HepG2 (cell line): ENCODE measurements around the gene VAMP5. TPM values are rescaled to one million over a fixed set of nuclear protein-coding genes. Genes with fewer than 3 reads are reported as not detected.

Source experiments
- BRCA1 ChIP-seq: sonication (generic); formaldehyde crosslinking; IDR thresholded peaks from 2 replicates; pipeline ENCODE4 v1.4.0; 2020; ENCODE audit warnings: missing genetic modification reagents
- FOXA1 ChIP-seq, 2 experiments: fragments of 450-650 bp in 1 of 2; sonication (generic) in 1 of 2; formaldehyde crosslinking in 1 of 2; IDR thresholded peaks; 2 replicates each; pipeline versions ENCODE4 v1.4.0 to v1.6.1; 2016 to 2020; ENCODE audit warnings: missing genetic modification reagents in 1 of 2
- GPN1 ChIP-seq: sonication (generic); formaldehyde crosslinking; IDR thresholded peaks from 2 replicates; pipeline ENCODE4 v1.5.1; 2020; ENCODE audit warnings: missing genetic modification reagents, borderline replicate concordance
- MBNL3 ChIP-seq: fragments of 250-450 bp; sonication (Bioruptor Pico); conservative IDR thresholded peaks from 2 replicates; pipeline ENCODE4 v1.8.0; 2022; ENCODE audit warnings: mild to moderate bottlenecking, inconsistent platforms
- POLR2A ChIP-seq, 2 experiments: IDR thresholded peaks; 2 replicates each; pipeline ENCODE4 v1.6.1; 2011; ENCODE audit warnings: low read depth in 2 of 2, low read length in 2 of 2, mild to moderate bottlenecking in 1 of 2, moderate library complexity in 1 of 2; ENCODE audit not compliant: insufficient read depth in 1 of 2
- RBAK ChIP-seq: sonication (generic); formaldehyde crosslinking; IDR thresholded peaks from 2 replicates; pipeline ENCODE4 v1.5.1; 2020; ENCODE audit warnings: mild to moderate bottlenecking, missing genetic modification reagents
- ZNF431 ChIP-seq: sonication (generic); formaldehyde crosslinking; IDR thresholded peaks from 2 replicates; pipeline ENCODE4 v1.9.0; 2022; ENCODE audit warnings: missing genetic modification reagents, low read depth, mild to moderate bottlenecking, borderline replicate concordance
- ZNF652 ChIP-seq: IDR thresholded peaks from 2 replicates; pipeline ENCODE4 v1.6.1; 2016; ENCODE audit warnings: low read depth, borderline replicate concordance
- polyA plus RNA-seq, 8 experiments: library from polyadenylated mRNA; depleted of rRNA in 3 of 8; stranded (reverse) in 7 of 8; unstranded in 1 of 8; fragments of >200 nt; fragmentation: Illumina TruSeq in 4 of 8; extraction: Trizol in 4 of 8; gene quantifications; 2 replicates each; pipeline versions ENCODE4 v1.2.1 to v1.2.3, GENCODE V29; 2011 to 2016; ENCODE audit warnings: low read depth in 4 of 8, missing spikeins in 1 of 8, mixed read lengths in 1 of 8; ENCODE audit not compliant: insufficient read depth in 1 of 8
- total RNA-seq, 5 experiments: library from RNA; depleted of rRNA; stranded (reverse); fragments of >200 nt; fragmentation: Illumina TruSeq; extraction: Trizol; gene quantifications; 2 replicates each; pipeline ENCODE4 v1.2.3, GENCODE V29; 2016; ENCODE audit warnings: low read depth in 1 of 5
- TF ChIP-seq, protein P1 (sequence below): sonication (generic); formaldehyde crosslinking; IDR thresholded peaks from 2 replicates; pipeline ENCODE4 v1.9.0; 2021; ENCODE audit warnings: mild to moderate bottlenecking, missing genetic modification reagents
- TF ChIP-seq, protein P2 (sequence below): sonication (generic); formaldehyde crosslinking; IDR thresholded peaks from 2 replicates; pipeline ENCODE4 v1.4.0; 2020; ENCODE audit warnings: missing genetic modification reagents, borderline replicate concordance
- TF ChIP-seq, protein P3 (sequence below): sonication (generic); formaldehyde crosslinking; IDR thresholded peaks from 2 replicates; pipeline ENCODE4 v1.8.1; 2023; ENCODE audit warnings: mild to moderate bottlenecking, missing genetic modification reagents
- TF ChIP-seq, protein P4 (sequence below): IDR thresholded peaks from 2 replicates; pipeline ENCODE4 v1.4.0; 2020; ENCODE audit warnings: mild to moderate bottlenecking, missing genetic modification reagents

Gene VAMP5
- total and polyA plus RNA-seq, 2 of the 13 experiments (the other 11 are each of a cell fraction or from before 2014, with no cell fraction given), result 7.2 to 56.7 TPM

DNA sequence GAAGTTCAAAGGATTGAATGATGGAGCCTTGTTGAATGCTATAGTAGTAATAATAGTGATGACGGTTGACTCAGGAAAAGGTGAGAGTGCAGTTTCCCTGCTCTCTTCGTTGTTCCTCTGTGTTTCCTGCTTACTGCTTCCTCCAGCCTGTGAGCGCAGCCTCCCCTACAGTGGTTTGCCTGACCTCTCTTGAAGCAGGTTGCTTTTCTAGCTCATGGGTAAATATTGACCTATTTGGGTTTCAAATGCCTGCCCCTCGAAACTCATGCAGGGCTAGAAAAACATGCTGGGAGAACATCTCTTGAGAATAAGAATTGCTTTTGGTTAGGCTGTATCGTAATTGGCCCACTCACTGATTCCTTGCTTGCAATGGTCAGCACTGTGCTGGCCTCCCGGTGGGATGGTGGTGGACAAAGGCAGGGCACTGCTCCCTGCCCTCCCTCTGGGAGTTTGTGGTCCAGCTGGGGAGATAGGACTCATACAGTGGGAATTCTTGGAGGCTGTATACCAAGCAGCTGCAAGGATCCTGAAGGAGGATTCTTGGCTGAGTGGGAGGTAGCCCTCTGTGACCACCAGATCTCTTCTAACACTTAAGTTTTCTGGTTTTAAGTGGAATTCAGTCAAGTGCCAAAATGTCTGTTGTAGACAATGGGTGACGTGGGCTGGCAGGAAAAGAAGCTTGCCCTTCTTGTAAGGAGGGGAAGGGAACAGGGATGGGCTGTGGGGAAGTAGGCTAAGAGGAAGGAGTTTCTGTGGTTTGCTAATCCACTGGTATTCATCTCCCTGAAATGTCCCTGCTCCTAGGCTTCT, 6.0 kb downstream of the VAMP5 start (continued):
- TF ChIP-seq, protein P1, sequence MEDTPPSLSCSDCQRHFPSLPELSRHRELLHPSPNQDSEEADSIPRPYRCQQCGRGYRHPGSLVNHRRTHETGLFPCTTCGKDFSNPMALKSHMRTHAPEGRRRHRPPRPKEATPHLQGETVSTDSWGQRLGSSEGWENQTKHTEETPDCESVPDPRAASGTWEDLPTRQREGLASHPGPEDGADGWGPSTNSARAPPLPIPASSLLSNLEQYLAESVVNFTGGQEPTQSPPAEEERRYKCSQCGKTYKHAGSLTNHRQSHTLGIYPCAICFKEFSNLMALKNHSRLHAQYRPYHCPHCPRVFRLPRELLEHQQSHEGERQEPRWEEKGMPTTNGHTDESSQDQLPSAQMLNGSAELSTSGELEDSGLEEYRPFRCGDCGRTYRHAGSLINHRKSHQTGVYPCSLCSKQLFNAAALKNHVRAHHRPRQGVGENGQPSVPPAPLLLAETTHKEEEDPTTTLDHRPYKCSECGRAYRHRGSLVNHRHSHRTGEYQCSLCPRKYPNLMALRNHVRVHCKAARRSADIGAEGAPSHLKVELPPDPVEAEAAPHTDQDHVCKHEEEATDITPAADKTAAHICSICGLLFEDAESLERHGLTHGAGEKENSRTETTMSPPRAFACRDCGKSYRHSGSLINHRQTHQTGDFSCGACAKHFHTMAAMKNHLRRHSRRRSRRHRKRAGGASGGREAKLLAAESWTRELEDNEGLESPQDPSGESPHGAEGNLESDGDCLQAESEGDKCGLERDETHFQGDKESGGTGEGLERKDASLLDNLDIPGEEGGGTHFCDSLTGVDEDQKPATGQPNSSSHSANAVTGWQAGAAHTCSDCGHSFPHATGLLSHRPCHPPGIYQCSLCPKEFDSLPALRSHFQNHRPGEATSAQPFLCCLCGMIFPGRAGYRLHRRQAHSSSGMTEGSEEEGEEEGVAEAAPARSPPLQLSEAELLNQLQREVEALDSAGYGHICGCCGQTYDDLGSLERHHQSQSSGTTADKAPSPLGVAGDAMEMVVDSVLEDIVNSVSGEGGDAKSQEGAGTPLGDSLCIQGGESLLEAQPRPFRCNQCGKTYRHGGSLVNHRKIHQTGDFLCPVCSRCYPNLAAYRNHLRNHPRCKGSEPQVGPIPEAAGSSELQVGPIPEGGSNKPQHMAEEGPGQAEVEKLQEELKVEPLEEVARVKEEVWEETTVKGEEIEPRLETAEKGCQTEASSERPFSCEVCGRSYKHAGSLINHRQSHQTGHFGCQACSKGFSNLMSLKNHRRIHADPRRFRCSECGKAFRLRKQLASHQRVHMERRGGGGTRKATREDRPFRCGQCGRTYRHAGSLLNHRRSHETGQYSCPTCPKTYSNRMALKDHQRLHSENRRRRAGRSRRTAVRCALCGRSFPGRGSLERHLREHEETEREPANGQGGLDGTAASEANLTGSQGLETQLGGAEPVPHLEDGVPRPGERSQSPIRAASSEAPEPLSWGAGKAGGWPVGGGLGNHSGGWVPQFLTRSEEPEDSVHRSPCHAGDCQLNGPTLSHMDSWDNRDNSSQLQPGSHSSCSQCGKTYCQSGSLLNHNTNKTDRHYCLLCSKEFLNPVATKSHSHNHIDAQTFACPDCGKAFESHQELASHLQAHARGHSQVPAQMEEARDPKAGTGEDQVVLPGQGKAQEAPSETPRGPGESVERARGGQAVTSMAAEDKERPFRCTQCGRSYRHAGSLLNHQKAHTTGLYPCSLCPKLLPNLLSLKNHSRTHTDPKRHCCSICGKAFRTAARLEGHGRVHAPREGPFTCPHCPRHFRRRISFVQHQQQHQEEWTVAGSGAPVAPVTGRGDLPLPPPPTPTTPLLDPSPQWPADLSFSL (CRISPR knock-in tag), result no peak
- TF ChIP-seq FOXA1 (IDR thresholded peaks at IDR 0.05) (peak; percentile 72), FOXA1 (CRISPR knock-in tag; IDR thresholded peaks at IDR 0.05) (peak; percentile 83), MBNL3 (CRISPR knock-in tag) (no peak), ZNF431 (CRISPR knock-in tag) (0 out of 2 replicates have a peak, but pooled peaks have one; percentile 66), RBAK (peak; percentile 74; the same call in 1 of the 2 replicates), GPN1 (CRISPR knock-in tag) (no peak), BRCA1 (CRISPR knock-in tag) (no peak), POLR2A (IDR thresholded peaks at IDR 0.05; ENCODE audit: insufficient read depth in 1 of 2, low read depth in 2 of 2, low read length in 2 of 2) (peak; percentile 34 to 45; a peak in 2 of 4 replicates), ZNF652 (no peak; the same call in 1 of the 2 replicates)
- TF ChIP-seq, protein P2, sequence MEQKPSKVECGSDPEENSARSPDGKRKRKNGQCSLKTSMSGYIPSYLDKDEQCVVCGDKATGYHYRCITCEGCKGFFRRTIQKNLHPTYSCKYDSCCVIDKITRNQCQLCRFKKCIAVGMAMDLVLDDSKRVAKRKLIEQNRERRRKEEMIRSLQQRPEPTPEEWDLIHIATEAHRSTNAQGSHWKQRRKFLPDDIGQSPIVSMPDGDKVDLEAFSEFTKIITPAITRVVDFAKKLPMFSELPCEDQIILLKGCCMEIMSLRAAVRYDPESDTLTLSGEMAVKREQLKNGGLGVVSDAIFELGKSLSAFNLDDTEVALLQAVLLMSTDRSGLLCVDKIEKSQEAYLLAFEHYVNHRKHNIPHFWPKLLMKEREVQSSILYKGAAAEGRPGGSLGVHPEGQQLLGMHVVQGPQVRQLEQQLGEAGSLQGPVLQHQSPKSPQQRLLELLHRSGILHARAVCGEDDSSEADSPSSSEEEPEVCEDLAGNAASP (CRISPR knock-in tag), result no peak
- TF ChIP-seq, protein P3, sequence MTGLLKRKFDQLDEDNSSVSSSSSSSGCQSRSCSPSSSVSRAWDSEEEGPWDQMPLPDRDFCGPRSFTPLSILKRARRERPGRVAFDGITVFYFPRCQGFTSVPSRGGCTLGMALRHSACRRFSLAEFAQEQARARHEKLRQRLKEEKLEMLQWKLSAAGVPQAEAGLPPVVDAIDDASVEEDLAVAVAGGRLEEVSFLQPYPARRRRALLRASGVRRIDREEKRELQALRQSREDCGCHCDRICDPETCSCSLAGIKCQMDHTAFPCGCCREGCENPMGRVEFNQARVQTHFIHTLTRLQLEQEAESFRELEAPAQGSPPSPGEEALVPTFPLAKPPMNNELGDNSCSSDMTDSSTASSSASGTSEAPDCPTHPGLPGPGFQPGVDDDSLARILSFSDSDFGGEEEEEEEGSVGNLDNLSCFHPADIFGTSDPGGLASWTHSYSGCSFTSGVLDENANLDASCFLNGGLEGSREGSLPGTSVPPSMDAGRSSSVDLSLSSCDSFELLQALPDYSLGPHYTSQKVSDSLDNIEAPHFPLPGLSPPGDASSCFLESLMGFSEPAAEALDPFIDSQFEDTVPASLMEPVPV, result peak; percentile 58; the same call in 1 of the 2 replicates
- TF ChIP-seq, protein P4, sequence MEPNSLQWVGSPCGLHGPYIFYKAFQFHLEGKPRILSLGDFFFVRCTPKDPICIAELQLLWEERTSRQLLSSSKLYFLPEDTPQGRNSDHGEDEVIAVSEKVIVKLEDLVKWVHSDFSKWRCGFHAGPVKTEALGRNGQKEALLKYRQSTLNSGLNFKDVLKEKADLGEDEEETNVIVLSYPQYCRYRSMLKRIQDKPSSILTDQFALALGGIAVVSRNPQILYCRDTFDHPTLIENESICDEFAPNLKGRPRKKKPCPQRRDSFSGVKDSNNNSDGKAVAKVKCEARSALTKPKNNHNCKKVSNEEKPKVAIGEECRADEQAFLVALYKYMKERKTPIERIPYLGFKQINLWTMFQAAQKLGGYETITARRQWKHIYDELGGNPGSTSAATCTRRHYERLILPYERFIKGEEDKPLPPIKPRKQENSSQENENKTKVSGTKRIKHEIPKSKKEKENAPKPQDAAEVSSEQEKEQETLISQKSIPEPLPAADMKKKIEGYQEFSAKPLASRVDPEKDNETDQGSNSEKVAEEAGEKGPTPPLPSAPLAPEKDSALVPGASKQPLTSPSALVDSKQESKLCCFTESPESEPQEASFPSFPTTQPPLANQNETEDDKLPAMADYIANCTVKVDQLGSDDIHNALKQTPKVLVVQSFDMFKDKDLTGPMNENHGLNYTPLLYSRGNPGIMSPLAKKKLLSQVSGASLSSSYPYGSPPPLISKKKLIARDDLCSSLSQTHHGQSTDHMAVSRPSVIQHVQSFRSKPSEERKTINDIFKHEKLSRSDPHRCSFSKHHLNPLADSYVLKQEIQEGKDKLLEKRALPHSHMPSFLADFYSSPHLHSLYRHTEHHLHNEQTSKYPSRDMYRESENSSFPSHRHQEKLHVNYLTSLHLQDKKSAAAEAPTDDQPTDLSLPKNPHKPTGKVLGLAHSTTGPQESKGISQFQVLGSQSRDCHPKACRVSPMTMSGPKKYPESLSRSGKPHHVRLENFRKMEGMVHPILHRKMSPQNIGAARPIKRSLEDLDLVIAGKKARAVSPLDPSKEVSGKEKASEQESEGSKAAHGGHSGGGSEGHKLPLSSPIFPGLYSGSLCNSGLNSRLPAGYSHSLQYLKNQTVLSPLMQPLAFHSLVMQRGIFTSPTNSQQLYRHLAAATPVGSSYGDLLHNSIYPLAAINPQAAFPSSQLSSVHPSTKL (CRISPR knock-in tag), result peak; percentile 80
